Measurements from ENCODE around the gene SERPINF2. TPM values are rescaled to one million over a fixed set of nuclear protein-coding genes. Genes with fewer than 3 reads are reported as not detected.
A peak's percentile ranks its signal among the peaks of the same experiment; 100 is the strongest.
"Not testable (repeated sequence)": the region's sequence is repeated elsewhere in the genome, so short reads cannot be mapped to it uniquely, and the experiment has no call there.

Gene SERPINF2
- total RNA-seq, 1 donor from 2014 or later, result 0.19 TPM

DNA sequence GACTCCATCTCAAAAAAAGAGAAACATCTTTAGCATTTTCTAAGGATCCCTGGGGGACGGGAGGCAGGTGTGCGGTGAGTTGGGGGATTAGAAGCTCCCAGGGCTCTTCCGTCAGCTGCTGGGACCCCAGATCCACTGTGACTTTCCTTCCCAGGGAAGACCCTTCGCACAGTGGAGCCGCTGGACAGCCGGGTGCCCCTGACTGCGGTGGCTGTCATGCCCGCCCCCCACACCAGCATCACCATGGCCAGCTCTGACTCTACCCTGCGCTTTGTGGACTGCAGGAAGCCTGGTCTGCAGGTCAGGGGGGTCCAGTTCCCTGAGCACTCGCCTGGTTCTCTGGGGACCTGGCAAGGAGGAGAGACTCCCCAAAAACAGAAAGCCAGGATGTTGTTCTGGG is 7.3 kb upstream of the SERPINF2 start:
- peaks cover 9% of the 10 kb centered on the region for H3K4me1 Mint-ChIP-seq
- H3K27me3 Mint-ChIP-seq (ENCODE audit: low read depth), result no peaks in the 10 kb centered on the region
- H3K4me3 Mint-ChIP-seq, result no peak overlapping the region
- no peak overlapping the region for H3K27ac Mint-ChIP-seq (ENCODE audit: unreplicated experiment)
- DNase-seq (ENCODE audit: low read depth, low spot score), result no peak
- no peaks in the 10 kb centered on the region for H3K36me3 Mint-ChIP-seq (ENCODE audit: low read depth)
- no peaks in the 10 kb centered on the region for H3K9me3 Mint-ChIP-seq
- TF ChIP-seq, protein P1, sequence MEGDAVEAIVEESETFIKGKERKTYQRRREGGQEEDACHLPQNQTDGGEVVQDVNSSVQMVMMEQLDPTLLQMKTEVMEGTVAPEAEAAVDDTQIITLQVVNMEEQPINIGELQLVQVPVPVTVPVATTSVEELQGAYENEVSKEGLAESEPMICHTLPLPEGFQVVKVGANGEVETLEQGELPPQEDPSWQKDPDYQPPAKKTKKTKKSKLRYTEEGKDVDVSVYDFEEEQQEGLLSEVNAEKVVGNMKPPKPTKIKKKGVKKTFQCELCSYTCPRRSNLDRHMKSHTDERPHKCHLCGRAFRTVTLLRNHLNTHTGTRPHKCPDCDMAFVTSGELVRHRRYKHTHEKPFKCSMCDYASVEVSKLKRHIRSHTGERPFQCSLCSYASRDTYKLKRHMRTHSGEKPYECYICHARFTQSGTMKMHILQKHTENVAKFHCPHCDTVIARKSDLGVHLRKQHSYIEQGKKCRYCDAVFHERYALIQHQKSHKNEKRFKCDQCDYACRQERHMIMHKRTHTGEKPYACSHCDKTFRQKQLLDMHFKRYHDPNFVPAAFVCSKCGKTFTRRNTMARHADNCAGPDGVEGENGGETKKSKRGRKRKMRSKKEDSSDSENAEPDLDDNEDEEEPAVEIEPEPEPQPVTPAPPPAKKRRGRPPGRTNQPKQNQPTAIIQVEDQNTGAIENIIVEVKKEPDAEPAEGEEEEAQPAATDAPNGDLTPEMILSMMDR (conservative IDR thresholded peaks at IDR 0.05), result no peak

DNA sequence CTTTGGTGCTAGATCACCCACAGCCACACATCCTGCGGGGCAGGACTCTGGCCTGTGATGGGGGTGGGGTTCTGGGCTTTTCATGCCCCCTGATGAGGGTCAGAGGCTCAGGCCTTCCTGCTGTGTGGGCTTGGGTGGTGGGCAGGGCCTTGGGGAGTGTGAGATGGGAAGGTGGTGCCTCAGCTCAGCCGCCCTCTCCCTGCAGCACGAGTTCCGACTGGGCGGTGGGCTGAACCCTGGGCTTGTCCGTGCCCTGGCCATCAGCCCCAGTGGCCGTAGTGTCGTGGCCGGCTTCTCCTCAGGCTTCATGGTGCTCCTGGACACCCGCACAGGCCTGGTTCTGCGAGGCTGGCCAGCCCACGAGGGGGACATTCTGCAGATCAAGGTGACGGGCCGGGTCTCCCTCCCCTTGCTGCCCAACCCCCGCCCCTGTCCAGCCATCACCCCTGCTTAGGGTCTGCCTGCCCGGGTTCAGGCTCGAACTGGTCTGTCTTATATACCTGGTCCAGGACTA is 6.8 kb upstream of the SERPINF2 start:
- Mint-ChIP-seq H3K9me3 (no peaks in the 10 kb centered on the region), H3K4me1 (peaks cover 9% of the 10 kb centered on the region), H3K4me3 (no peak overlapping the region), H3K27ac (ENCODE audit: unreplicated experiment) (no peak overlapping the region), H3K27me3 (ENCODE audit: low read depth) (no peaks in the 10 kb centered on the region), H3K36me3 (ENCODE audit: low read depth) (no peaks in the 10 kb centered on the region)
- TF ChIP-seq, protein P1 (conservative IDR thresholded peaks at IDR 0.05), result no peak
- no peak for DNase-seq (ENCODE audit: low read depth, low spot score)

DNA sequence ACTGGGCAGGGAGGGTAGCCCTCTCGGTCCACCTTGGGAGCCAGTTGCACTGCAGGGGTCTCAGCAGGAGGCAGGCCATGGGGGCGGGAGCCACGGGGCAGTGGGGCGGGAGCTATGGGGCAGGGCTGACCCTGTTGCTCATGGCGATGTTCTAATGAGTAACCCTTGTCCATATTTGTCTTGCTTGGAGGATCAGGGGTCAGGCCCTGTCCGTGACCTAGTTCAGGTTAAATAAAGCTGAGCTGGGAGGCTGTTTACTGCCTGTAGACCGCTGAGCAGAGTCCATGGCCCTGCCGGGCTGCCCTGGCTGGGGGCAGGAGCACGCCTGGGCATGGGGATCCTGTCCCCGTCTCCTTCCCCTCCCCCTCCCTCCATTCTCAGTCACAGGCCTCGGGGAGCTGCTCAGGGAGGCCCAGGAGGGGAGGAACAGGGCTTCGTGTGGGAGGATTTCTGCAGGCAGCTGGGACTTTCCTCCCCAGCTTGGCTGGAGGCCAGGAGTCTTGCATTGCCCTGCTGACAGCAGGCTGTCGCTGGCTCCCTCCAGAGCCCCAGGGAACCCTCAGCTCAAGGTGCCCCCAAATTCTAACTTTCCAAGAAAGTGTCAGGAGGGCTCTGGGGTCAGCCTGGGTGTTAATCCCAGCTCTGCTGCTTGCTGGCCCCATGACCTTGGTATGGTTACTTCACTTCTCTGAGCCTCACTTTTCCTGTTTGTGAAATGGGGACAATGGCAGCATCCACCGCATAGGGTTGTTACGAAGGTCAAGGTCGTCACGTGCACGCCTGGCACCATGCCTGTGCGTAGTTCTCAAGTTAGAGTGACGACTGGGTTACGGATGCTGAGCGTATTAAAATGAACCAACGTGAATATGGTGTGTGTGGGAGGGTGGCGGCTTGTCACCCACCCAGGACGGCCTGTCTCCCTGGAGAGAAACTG is 6.1 kb upstream of the SERPINF2 start:
- TF ChIP-seq, protein P1 (conservative IDR thresholded peaks at IDR 0.05), result no peak
- Mint-ChIP-seq H3K4me3 (no peak overlapping the region), H3K9me3 (no peaks in the 10 kb centered on the region), H3K36me3 (ENCODE audit: low read depth) (no peaks in the 10 kb centered on the region), H3K4me1 (peaks cover 9% of the 10 kb centered on the region), H3K27me3 (ENCODE audit: low read depth) (no peaks in the 10 kb centered on the region), H3K27ac (ENCODE audit: unreplicated experiment) (peak overlapping the region; percentile 75)
- DNase-seq (ENCODE audit: low read depth, low spot score), result no peak

DNA sequence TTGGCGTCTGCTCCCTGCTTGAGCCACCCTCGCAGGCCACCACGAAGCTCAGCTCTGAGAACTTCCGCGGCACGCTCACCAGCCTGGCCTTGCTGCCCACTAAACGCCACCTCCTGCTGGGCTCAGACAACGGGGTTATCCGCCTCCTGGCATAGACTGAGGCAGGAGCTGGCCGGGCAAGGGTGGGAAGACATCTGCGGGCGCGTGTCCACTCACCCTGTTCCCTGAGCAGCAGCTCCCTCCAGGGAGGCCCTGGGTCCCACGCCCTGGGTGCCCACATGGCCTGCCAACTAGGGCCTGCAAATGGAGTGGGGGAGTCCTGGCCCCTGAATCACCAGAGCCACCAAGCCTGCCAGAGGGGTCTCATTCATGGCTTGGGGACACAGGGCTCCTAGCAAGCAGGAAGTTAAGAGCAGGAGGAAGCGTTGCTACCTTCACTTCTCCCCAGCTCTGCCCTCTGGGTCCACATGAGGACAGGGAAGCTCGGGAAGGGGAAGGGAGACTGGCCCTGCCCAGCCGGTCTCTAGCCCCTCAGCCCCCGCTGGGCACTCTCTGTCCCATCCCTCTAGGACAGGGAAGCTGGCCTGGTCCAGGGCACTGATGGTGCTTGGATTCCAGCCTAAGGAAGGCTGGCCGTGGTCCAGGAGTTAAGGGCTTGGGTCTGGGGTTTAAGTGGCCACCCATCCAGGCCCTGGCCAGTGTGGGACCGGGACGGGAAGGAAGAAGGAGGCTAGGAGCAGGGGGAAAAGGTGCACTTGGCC is 5.0 kb upstream of the SERPINF2 start:
- Mint-ChIP-seq H3K9me3 (no peaks in the 10 kb centered on the region), H3K4me1 (peaks cover 9% of the 10 kb centered on the region), H3K27ac (ENCODE audit: unreplicated experiment) (peak overlapping the region; percentile 43), H3K4me3 (no peak overlapping the region), H3K27me3 (ENCODE audit: low read depth) (no peaks in the 10 kb centered on the region), H3K36me3 (ENCODE audit: low read depth) (no peaks in the 10 kb centered on the region)
- DNase-seq (ENCODE audit: low read depth, low spot score), result no peak
- TF ChIP-seq, protein P1 (conservative IDR thresholded peaks at IDR 0.05), result no peak

DNA sequence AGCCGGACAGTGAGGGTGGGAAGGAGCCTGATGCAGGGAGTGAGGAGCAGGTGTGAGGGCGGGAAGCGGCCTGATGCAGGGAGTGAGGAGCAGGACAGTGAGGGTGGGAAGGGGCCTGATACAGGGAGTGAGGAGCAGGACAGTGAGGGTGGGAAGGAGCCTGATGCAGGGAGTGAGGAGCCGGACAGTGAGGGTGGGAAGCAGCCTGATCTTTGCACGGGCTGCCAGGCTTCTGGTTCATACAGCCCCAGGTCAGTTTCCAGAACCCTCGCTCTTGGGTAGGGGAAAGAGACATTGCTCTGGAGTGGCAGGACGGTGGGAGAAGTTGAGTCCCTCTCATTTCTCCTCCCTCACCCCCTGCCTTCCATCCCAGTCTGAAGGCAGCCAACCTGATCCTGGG is 772 bp upstream of the SERPINF2 start:
- not testable (repeated sequence) for H3K27ac Mint-ChIP-seq (ENCODE audit: unreplicated experiment); H3K4me1 Mint-ChIP-seq; H3K4me3 Mint-ChIP-seq; DNase-seq (ENCODE audit: low read depth, low spot score); H3K27me3 Mint-ChIP-seq (ENCODE audit: low read depth); H3K9me3 Mint-ChIP-seq; H3K36me3 Mint-ChIP-seq (ENCODE audit: low read depth)
